Measurements from ENCODE around the gene CLCN1.
"Not testable (repeated sequence)": the region's sequence is repeated elsewhere in the genome, so short reads cannot be mapped to it uniquely, and the experiment has no call there.

Gene CLCN1

DNA sequence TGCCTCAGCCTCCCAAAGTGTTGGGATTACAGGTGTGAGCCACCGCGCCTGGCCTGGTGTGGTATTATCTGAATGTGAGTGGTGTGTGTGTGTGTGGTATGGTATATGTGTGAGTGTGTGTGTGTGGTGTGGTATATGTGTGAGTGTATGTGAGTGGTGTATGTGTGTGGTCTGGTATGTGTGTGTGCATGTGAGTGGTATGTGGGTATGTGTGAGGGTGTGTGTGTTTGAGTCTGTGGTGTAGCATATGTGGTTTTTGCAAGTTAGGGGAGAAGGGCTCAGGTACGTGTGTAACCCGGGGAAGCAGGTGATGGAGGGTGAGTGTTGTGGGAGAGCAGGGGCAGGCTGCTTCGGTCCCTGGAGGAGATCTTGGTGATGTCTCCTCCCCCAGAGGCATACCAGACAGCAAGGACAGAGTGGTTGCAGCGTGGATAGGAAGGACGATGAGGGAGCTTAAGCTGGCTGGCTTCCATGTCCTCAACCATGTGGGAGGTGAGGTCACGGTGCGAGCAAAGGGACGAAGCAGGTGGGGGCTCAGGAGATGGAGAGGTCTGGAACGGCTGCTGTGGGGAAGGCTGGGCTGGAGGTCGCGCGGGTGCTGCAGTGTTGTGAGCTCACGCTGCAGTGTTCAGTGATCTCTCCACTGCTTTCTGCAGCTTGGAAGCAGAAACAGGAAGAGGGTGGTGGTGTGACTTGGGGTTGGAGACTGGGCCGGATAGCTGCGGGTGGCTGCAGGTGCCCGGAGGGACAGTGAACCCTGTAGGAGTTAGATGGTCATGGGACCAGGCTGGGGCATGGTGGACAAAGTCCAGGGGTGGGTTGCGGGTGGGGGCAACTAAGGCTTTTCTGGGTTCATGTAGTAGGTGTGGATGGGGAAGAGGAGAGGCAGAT lies 70.2 kb downstream of the CLCN1 start:
- Mint-ChIP-seq H3K27ac (no peak overlapping the region), H3K36me3 (peaks cover 12 to 19% of the 10 kb centered on the region in 2 donors), H3K27me3 (no peaks in the 10 kb centered on the region), H3K4me3 (no peak overlapping the region), H3K4me1 (peaks cover 5 to 14% of the 10 kb centered on the region in 2 donors), H3K9me3 (no peaks in the 10 kb centered on the region)
- DNase-seq, result no peak
- ATAC-seq (replicated peaks), result peak; percentile 45 to 54

DNA sequence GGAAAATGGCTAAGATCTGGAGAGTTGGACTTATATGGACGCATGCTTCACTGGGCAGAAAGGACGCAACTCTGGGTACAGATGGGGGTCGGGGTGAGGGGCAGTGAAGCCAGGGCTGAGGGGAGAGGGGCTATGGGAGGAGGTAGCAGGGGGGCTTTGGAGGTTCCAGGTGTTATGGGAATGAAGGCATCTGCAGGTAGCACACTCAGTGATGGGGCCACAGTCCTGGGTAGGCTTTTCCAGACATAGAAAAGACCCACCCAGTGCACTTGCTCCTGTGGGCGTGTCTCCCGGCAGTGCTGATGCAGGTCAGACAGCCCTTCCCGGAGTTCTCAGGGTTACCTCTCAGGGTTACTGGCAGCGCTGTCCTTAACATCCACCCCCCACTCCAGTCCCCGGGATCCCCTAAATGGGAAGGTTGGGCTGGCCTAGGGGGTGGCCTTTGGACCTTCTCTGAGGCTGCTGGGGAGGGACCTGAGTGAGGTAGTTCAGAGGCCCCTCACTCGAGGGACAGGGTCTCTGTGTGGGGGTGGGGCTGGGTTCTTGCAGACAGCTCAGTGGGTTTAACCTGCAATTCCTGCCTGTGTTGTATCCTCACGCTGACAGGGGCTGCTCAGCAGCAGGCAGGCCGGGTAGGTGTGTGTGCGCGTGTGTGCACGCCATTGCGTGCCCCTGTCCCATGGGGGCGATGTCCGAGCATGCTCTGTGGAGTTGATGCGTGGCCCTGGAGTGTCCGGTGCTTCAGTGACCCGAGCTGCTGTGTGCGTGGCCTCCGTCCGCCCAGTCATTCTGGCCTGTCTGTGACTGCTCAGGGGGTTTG lies 71.5 kb downstream of the CLCN1 start:
- Mint-ChIP-seq H3K4me3 (no peak overlapping the region), H3K9me3 (no peaks in the 10 kb centered on the region), H3K36me3 (peaks cover 24 to 31% of the 10 kb centered on the region in 2 donors), H3K4me1 (peaks cover 5 to 10% of the 10 kb centered on the region in 2 donors), H3K27ac (no peak overlapping the region), H3K27me3 (no peaks in the 10 kb centered on the region)
- ATAC-seq (replicated peaks), result no peak
- DNase-seq, result no peak

DNA sequence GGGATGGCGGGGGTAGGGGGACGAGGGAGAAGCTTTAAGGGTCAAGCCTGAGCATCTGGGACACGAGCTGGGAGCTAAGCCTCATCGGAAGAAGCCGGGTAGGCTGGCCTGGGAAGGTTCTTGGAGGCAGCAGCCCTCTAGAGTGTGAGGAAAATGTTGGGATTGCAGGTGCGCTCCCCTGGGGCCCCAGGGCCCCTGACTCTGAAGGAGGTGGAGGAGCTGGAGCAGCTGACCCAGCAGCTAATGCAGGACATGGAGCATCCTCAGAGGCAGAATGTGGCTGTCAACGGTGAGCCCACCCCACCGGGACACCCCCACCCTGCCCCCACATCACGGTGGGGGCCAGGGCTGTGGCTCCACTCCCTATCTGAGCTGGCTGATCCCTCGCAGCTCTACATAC lies 72.1 kb downstream of the CLCN1 start:
- no peaks in the 10 kb centered on the region for H3K27me3 Mint-ChIP-seq
- H3K4me1 Mint-ChIP-seq, result peaks cover 3% of the 10 kb centered on the region in 2 donors
- H3K9me3 Mint-ChIP-seq, result no peaks in the 10 kb centered on the region
- DNase-seq, result no peak
- no peak overlapping the region for H3K27ac Mint-ChIP-seq
- peaks cover 30 to 36% of the 10 kb centered on the region in 2 donors for H3K36me3 Mint-ChIP-seq
- H3K4me3 Mint-ChIP-seq, result no peak overlapping the region
- ATAC-seq (replicated peaks), result no peak

DNA sequence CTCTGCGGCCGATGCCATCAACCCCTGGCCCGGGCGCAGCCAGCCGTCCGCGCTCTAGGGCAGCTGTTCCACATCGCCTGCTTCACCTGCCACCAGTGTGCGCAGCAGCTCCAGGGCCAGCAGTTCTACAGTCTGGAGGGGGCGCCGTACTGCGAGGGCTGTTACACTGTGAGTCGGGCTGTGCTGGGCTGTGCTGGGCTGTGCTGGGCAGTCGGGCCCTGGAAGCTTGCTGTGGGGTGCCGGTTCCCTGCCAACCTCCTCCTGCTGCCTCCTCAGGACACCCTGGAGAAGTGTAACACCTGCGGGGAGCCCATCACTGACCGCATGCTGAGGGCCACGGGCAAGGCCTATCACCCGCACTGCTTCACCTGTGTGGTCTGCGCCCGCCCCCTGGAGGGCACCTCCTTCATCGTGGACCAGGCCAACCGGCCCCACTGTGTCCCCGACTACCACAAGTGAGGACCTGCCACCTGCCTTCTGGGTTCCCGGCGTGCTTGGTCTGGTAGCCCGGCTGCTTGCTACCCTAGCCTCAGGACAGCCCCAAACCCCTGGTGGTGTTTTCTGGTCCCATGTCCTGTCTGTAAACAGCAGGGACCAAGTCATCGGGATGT lies 72.7 kb downstream of the CLCN1 start:
- H3K27me3 Mint-ChIP-seq, result no peaks in the 10 kb centered on the region
- no peak overlapping the region for H3K27ac Mint-ChIP-seq
- peaks cover 0 to 1% of the 10 kb centered on the region in 2 donors for H3K4me1 Mint-ChIP-seq
- ATAC-seq (replicated peaks), result no peak
- no peak for DNase-seq
- H3K36me3 Mint-ChIP-seq, result peaks cover 31 to 39% of the 10 kb centered on the region in 2 donors
- no peak overlapping the region for H3K4me3 Mint-ChIP-seq
- no peaks in the 10 kb centered on the region for H3K9me3 Mint-ChIP-seq

DNA sequence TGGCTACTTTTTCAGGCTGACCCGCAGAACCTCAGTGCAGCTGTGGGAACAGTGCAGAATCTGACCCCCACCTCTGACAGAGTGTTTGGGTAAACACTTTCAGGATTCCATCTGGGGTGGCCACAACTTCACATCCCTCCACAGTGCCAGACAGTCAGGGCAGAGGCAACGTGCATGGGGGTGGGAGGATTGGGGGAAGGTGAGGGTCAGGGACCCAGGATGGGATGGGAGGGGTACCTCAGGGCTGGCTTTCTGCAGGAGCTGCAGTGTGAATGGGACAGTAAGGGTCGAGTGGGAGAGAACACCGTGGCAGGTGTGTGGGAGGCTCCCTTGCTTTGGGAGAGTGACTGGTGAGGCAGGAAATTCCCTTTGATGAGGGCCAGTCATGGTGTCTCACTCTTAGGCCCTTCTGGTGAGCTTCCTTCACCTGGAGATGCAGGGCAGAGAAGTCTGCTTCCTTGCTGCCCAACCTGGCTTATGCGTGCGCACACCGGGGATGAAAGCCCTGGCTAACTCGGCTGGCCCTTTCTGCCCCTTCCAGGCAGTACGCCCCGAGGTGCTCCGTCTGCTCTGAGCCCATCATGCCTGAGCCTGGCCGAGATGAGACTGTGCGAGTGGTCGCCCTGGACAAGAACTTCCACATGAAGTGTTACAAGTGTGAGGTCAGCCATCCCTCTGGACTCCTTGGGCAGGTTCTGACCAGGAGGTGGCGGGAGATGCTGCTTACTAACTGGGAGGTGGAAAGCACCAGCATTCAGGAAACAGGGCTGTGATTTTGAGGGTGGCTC lies 73.6 kb downstream of the CLCN1 start:
- Mint-ChIP-seq H3K36me3 (peaks cover 31 to 43% of the 10 kb centered on the region in 2 donors), H3K27me3 (no peaks in the 10 kb centered on the region), H3K9me3 (no peaks in the 10 kb centered on the region), H3K27ac (no peak overlapping the region), H3K4me1 (peaks cover 0 to 1% of the 10 kb centered on the region in 2 donors), H3K4me3 (no peak overlapping the region)
- ATAC-seq (replicated peaks) (no peak), DNase-seq (no peak)

DNA sequence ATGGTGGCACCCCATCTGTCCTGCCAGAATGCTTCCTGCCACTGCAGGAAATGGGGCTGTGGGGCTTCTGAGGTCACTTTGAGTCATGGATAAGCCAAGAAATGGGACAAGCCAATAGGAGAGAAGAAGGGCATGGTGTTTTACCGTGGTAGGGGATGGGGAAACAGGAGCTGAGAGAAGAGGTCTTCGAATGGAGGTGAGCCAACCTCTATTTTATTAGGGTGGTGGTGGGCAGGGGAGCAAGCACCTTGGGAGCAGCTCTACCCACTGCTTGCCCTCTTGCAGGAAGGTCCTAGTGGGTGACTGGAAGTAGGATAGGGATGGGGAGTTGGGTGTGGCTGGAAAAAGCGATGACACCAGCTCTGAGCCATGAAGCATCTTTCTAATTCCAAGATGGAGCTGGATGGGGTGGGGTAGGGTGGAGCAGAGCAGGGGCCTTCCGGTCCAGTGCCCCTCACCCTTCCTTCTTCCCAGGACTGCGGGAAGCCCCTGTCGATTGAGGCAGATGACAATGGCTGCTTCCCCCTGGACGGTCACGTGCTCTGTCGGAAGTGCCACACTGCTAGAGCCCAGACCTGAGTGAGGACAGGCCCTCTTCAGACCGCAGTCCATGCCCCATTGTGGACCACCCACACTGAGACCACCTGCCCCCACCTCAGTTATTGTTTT lies 74.3 kb downstream of the CLCN1 start:
- Mint-ChIP-seq H3K4me1 (peaks cover 3 to 4% of the 10 kb centered on the region in 2 donors), H3K27ac (no peak overlapping the region), H3K9me3 (no peaks in the 10 kb centered on the region), H3K4me3 (no peak overlapping the region), H3K36me3 (peaks cover 31 to 43% of the 10 kb centered on the region in 2 donors), H3K27me3 (peaks cover 0 to 4% of the 10 kb centered on the region in 2 donors)
- DNase-seq (no peak), ATAC-seq (replicated peaks) (no peak)

DNA sequence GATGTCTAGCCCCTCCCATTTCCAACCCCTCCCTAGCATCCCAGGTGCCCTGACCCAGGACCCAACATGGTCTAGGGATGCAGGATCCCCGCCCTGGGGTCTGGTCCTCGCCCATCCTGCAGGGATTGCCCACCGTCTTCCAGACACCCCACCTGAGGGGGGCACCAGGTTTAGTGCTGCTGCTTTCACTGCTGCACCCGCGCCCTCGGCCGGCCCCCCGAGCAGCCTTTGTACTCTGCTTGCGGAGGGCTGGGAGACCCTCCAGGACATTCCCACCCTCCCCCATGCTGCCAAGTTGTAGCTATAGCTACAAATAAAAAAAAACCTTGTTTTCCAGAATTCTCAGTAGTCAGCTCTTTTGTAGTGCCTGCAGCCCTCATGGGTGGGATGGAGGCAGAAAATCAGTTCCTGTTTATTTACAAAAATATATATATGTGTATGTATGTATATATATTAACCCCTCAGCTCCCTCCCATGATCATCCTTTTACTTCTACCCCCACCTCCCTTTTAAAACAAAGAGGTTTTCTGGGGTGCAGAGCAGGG lies 74.9 kb downstream of the CLCN1 start:
- no peak for DNase-seq
- no peaks in the 10 kb centered on the region for H3K9me3 Mint-ChIP-seq
- H3K36me3 Mint-ChIP-seq, result peaks cover 31 to 43% of the 10 kb centered on the region in 2 donors
- no peak overlapping the region for H3K4me3 Mint-ChIP-seq
- H3K27ac Mint-ChIP-seq, result no peak overlapping the region
- peaks cover 3 to 6% of the 10 kb centered on the region in 2 donors for H3K4me1 Mint-ChIP-seq
- H3K27me3 Mint-ChIP-seq, result peaks cover 0 to 6% of the 10 kb centered on the region in 2 donors
- no peak for ATAC-seq (replicated peaks)

DNA sequence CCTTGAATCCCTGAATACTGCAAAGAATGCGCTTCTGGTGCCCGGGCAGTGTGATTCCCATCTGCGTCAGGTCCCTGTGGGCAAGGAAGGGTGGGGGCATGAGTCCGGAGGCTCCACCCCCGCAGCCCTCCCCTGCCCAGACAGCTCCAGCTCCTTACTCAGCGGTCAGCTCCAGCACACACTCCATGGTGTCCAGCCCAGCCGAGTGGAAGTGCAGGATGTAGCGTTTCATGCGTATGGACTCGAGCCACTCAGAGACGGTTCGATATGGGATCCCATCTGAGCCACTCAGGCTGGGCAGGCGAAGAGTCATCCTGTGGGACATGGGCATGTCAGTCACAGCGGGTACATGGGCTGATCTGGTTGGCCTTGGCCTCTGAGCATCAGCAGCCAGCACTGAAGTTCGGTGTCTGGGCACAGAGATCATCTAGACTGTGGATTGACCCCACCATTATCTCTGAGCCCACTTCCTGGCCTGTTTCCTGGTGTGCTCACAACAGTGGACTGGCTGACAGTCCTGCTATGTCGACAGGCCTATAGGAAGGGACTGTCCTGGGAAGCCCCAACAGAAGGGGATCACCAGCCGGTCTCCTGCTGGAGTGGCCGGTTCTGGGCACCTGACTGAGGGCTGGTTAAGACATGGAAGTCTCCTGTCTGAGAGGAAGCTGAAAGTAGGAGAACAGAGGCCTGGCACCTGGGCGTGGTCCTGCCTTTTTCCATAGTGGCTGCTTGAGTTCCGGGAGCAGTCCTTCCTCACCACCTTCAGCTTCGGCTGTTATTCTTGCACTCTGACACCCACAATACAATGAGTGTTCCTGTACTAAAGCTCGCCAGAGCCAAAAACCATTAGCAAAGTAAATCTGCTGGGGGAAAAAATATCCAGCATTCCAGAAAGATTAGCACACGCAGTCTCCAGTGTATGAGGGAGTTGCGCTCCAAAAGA lies 75.8 kb downstream of the CLCN1 start:
- Mint-ChIP-seq H3K27me3 (peaks cover 0 to 6% of the 10 kb centered on the region in 2 donors), H3K4me1 (peaks cover 3 to 6% of the 10 kb centered on the region in 2 donors), H3K36me3 (peaks cover 31 to 43% of the 10 kb centered on the region in 2 donors), H3K9me3 (no peaks in the 10 kb centered on the region), H3K4me3 (no peak overlapping the region), H3K27ac (no peak overlapping the region)
- no peak for DNase-seq
- ATAC-seq (replicated peaks), result no peak

DNA sequence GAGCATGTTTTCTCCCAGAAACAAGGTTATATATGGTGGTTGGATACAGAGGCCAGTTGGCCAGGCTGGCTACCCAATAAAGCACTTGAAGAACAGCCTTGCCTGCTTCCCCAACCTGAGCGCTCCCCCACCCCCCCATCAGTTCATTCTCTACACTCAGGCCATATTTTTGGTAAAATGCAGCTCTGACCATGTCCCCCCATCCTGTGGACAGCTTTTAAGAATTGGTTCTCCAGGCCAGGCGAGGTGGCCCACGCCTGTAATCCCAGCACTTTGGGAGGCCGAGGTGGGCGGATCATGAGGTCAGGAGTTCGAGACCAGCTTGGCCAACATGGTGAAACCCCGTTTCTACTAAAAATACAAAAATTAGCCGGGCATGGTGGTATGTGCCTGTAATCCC lies 76.5 kb downstream of the CLCN1 start:
- H3K27me3 Mint-ChIP-seq; H3K27ac Mint-ChIP-seq; H3K4me1 Mint-ChIP-seq; ATAC-seq (replicated peaks); H3K9me3 Mint-ChIP-seq; DNase-seq; H3K4me3 Mint-ChIP-seq: not testable (repeated sequence)
- H3K36me3 Mint-ChIP-seq, result peaks cover 31 to 43% of the 10 kb centered on the region in 2 donors

DNA sequence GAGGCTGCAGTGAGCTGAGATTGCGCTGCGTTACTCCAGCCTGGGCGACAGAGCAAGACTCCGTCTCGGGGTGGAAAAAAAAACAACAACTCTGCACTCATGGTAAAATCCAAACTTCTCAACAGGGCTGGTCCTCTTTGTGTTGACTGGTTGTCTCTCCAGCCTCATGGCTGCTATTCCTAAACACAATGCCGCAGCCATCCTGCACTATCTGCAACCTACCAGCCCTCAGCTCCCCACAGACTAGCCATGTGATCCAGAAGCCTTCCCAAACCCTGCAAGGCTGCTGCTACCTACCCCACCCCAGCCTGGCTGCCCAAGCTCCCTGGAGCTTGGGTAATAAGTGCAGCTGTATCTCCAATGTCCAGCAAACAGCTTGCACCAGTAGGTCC lies 77.0 kb downstream of the CLCN1 start:
- no peak for ATAC-seq (replicated peaks)
- Mint-ChIP-seq H3K36me3 (peaks cover 31 to 43% of the 10 kb centered on the region in 2 donors), H3K9me3 (no peaks in the 10 kb centered on the region), H3K4me1 (peaks cover 2 to 6% of the 10 kb centered on the region in 2 donors), H3K27me3 (peaks cover 5 to 12% of the 10 kb centered on the region in 2 donors), H3K4me3 (no peak overlapping the region), H3K27ac (no peak overlapping the region)
- DNase-seq, result no peak

DNA sequence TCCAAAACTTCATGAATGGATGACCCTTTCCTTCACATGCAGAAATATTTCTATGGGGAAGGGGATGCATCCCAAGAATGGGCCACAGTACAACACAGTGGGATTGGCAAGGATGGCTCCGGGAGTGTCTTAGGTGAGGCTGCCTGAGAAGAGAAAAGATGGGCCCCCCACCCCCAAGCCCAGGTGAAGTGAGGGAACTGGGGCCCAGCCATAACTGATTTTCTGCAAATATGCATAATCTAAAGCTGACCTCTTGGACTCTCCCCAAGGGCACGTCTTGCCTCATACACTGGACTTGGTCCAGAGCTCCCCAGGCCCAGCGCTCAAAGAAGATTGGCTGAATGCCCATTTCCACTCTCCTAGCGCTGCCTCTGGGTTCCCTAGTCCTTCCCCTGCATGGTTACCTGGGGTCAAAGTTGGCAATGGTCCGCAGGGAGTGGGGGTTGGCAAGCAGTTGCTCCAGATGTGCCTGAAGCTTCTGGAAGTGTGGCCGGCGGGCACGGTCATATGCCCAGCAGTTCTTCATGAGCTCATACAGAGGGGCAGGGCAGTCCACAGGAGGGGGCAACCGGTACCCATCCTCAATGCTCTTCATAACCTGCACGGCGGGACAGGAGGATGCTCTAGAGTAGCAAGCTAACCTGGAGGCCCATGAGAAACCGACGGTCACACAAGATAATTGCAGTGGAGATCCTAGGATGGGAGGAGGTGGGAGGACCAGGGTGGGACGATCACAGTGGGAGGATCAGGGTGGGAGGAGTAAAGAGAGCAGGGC lies 77.5 kb downstream of the CLCN1 start:
- peaks cover 2 to 6% of the 10 kb centered on the region in 2 donors for H3K4me1 Mint-ChIP-seq

DNA sequence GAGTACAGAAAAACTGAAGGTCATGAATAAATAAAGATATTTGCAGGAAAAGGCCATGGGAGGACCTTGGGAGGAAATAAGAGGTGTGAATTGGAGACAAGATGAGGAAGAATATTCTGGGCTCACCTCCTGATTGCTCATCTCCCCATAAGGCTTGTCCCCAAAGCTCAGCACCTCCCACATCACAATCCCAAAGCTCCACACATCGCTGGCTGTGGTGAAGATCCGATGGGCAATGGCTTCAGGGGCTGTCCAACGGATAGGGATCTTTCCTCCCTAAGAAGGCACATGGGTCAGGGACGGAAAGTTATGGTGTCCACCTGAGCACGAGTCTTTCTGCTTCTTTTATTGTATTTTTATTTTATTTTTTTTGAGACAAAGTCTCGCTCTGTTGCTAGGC lies 78.2 kb downstream of the CLCN1 start:
- H3K4me1 Mint-ChIP-seq, result peaks cover 2 to 6% of the 10 kb centered on the region in 2 donors
- H3K27ac Mint-ChIP-seq, result no peak overlapping the region
- peaks cover 6 to 13% of the 10 kb centered on the region in 2 donors for H3K27me3 Mint-ChIP-seq
- peaks cover 31 to 43% of the 10 kb centered on the region in 2 donors for H3K36me3 Mint-ChIP-seq
- ATAC-seq (replicated peaks), result no peak
- no peaks in the 10 kb centered on the region for H3K9me3 Mint-ChIP-seq
- DNase-seq, result no peak
- no peak overlapping the region for H3K4me3 Mint-ChIP-seq

More for the DNA sequence above, 77.5 kb downstream of the CLCN1 start:
- peaks cover 31 to 43% of the 10 kb centered on the region in 2 donors for H3K36me3 Mint-ChIP-seq
- no peak overlapping the region for H3K27ac Mint-ChIP-seq
- DNase-seq, result no peak
- H3K4me3 Mint-ChIP-seq, result no peak overlapping the region
- H3K9me3 Mint-ChIP-seq, result no peaks in the 10 kb centered on the region
- peaks cover 6 to 13% of the 10 kb centered on the region in 2 donors for H3K27me3 Mint-ChIP-seq
- no peak for ATAC-seq (replicated peaks)

Data from stimulated activated naive B cell treated with anti-CD40 and anti-IgM and Interleukin-4, amounts not matched to agents 10 μg/mL and 1 μg/mL and 100 μg/mL, for 72 hours (primary cell).